ENCODE results near the gene PDE6G. TPM values are rescaled to one million over a fixed set of nuclear protein-coding genes. Genes with fewer than 3 reads are reported as not detected.

PDE6G gene
- total and polyA plus RNA-seq, 2 of the 8 experiments (the other 6 are each of a cell fraction or from before 2014, with no cell fraction given) = 5.8 to 12.9 TPM

GRCh38 chr17:81666342-81667191 is 10.2 kb upstream of the PDE6G start, which contains the start of the genes CCDC137 and OXLD1 (continued):
- TF ChIP-seq E2F6 (IDR thresholded peaks at IDR 0.05) (peak; percentile 74; the same call in 1 of the 2 replicates), EZH2 (IDR thresholded peaks at IDR 0.05; ENCODE audit: low read depth, low read length, severe bottlenecking) (no peak), HDAC6 (IDR thresholded peaks at IDR 0.05; ENCODE audit: low read depth, low read length) (no peak), ATF3 (IDR thresholded peaks at IDR 0.05; ENCODE audit: insufficient read depth, low read depth, low read length) (no peak), HDAC2 (IDR thresholded peaks at IDR 0.05; ENCODE audit: borderline replicate concordance in 1 of 2, low read depth in 2 of 2, low read length in 2 of 2) (peak in 1 of 2 experiments; percentile 69; a peak in 1 of 4 replicates), CBX8 (IDR thresholded peaks at IDR 0.05; ENCODE audit: borderline replicate concordance, low read depth, low read length) (no peak), RXRA (IDR thresholded peaks at IDR 0.05; ENCODE audit: insufficient read depth, low read depth, low read length) (no peak), KDM4A (IDR thresholded peaks at IDR 0.05; ENCODE audit: low read depth, low read length, severe bottlenecking) (peak; percentile 66), ASH2L (IDR thresholded peaks at IDR 0.05; ENCODE audit: low read length) (peak; percentile 63), TEAD4 (IDR thresholded peaks at IDR 0.05; ENCODE audit: low read depth, low read length) (no peak), CHD2 (IDR thresholded peaks at IDR 0.05; ENCODE audit: low read length) (peak; percentile 83), RBBP5 (IDR thresholded peaks at IDR 0.05; ENCODE audit: borderline replicate concordance, low read depth, low read length) (peak; percentile 89), MAX (IDR thresholded peaks at IDR 0.05) (peak; percentile 68), TAF7 (optimal IDR thresholded peaks at IDR 0.05; ENCODE audit: borderline replicate concordance, low read depth, low read length) (peak; percentile 59), BCL11A (IDR thresholded peaks at IDR 0.05; ENCODE audit: low read depth in 2 of 2, low read length in 2 of 2) (no peak), TBP (IDR thresholded peaks at IDR 0.05; ENCODE audit: low read depth, low read length) (peak; percentile 70), POLR2A (IDR thresholded peaks at IDR 0.05; ENCODE audit: control extremely low read depth in 1 of 2, low read depth in 2 of 2, low read length in 2 of 2) (peak; percentile 94 to 96), EGR1 (IDR thresholded peaks at IDR 0.05; ENCODE audit: borderline replicate concordance, low read depth, low read length) (peak; percentile 92), GABPA (IDR thresholded peaks at IDR 0.05; ENCODE audit: borderline replicate concordance, insufficient read depth, low read length) (peak; percentile 97), JUN (IDR thresholded peaks at IDR 0.05; ENCODE audit: low read depth, low read length) (no peak), NANOG (IDR thresholded peaks at IDR 0.05; ENCODE audit: insufficient read depth, low read depth, low read length, poor library complexity, severe bottlenecking) (peak; percentile 80), SRF (IDR thresholded peaks at IDR 0.05; ENCODE audit: low read depth, low read length) (no peak)

Data from H1 (cell line).